K562 (cell line): Measurements from ENCODE around the gene CREB3L4. TPM values are rescaled to one million over a fixed set of nuclear protein-coding genes. Genes with fewer than 3 reads are reported as not detected.

Experiments used
- CHD1 ChIP-seq: fragments of 200-600 bp; sonication (generic); IDR thresholded peaks from one replicate; pipeline ENCODE4 v1.6.1; 2012; ENCODE audit warnings: mild to moderate bottlenecking, moderate library complexity, low read length, inconsistent platforms
- EHMT2 ChIP-seq: fragments of 450-650 bp; IDR thresholded peaks from 2 replicates; pipeline ENCODE4 v1.6.1; 2018; ENCODE audit warnings: antibody characterized with exemption
- FOXJ2 ChIP-seq: fragments of 200-800 bp; sonication (Bioruptor generic); IDR thresholded peaks from 2 replicates; pipeline ENCODE4 v1.6.1; 2016; ENCODE audit warnings: missing genetic modification characterization, missing compliant biosample characterization
- GABPB2 ChIP-seq: fragments of 250-450 bp; sonication (Bioruptor Pico); conservative IDR thresholded peaks from 2 replicates; pipeline ENCODE4 v1.5.1; 2021; ENCODE audit warnings: mild to moderate bottlenecking
- GATA2 ChIP-seq: sonication (generic); formaldehyde crosslinking; IDR thresholded peaks from 2 replicates; pipeline ENCODE4 v1.4.0; 2020; ENCODE audit warnings: mild to moderate bottlenecking, missing genetic modification reagents
- HMGN3 ChIP-seq: IDR thresholded peaks from 2 replicates; pipeline ENCODE4 v1.6.1; 2011; ENCODE audit warnings: borderline replicate concordance, low read depth, mild to moderate bottlenecking, mixed read lengths, low read length; ENCODE audit not compliant: insufficient read length; ENCODE audit errors: extremely low read depth
- KAT2B ChIP-seq: IDR thresholded peaks from one replicate; pipeline ENCODE4 v1.6.1; 2012; ENCODE audit warnings: low read depth, mild to moderate bottlenecking, control low read depth, inconsistent platforms, low read length, moderate library complexity
- PHF20 ChIP-seq: fragments of 450-650 bp; IDR thresholded peaks from 2 replicates; pipeline ENCODE4 v1.6.1; 2018; ENCODE audit not compliant: partially characterized antibody
- PHF21A ChIP-seq: fragments of 450-650 bp; IDR thresholded peaks from 2 replicates; pipeline ENCODE4 v1.6.1; 2017; ENCODE audit warnings: low read depth, borderline replicate concordance
- PML ChIP-seq: IDR thresholded peaks from 2 replicates; pipeline ENCODE4 v1.6.1; 2012; ENCODE audit warnings: low read length, inconsistent platforms
- POLR2AphosphoS5 ChIP-seq: IDR thresholded peaks from 2 replicates; pipeline ENCODE4 v1.6.1; 2011; ENCODE audit warnings: mild to moderate bottlenecking, low read depth, low read length, moderate library complexity; ENCODE audit not compliant: control insufficient read depth, insufficient read depth
- SRSF1 ChIP-seq: fragments of 200-400 bp; formaldehyde crosslinking; IDR thresholded peaks from 2 replicates; pipeline ENCODE4 v1.6.1; 2017; ENCODE audit warnings: mild to moderate bottlenecking, low read depth, low read length, moderate library complexity
- TAF7 ChIP-seq: fragments of 450-650 bp; IDR thresholded peaks from 2 replicates; pipeline ENCODE4 v1.6.1; 2016; ENCODE audit warnings: missing genetic modification characterization, missing compliant biosample characterization
- polyA plus RNA-seq, 8 experiments: library from polyadenylated mRNA; depleted of rRNA in 4 of 8; stranded (reverse) in 5 of 8; unstranded in 3 of 8; fragments of >200 nt; fragmentation: Nextera tagmentation in 2 of 8; fragmentation: Illumina TruSeq in 1 of 8; extraction: Ambion mirVana in 2 of 8; extraction: Trizol in 1 of 8; gene quantifications; 2 replicates each; pipeline versions ENCODE4 v1.2.1 to v1.2.3, GENCODE V29; 2011 to 2014; ENCODE audit warnings: inconsistent platforms in 1 of 8, missing spikeins in 1 of 8
- total RNA-seq, 7 experiments: library from RNA; depleted of rRNA in 6 of 7; stranded (reverse); fragments of >200 nt in 6 of 7; fragmentation: Illumina TruSeq in 2 of 7; extraction: Trizol in 2 of 7; gene quantifications; 2 replicates each; pipeline versions ENCODE4 v1.2.1 to v1.2.3, GENCODE V29; 2011 to 2021; ENCODE audit warnings: low replicate concordance in 1 of 7
- TF ChIP-seq, protein P1 (sequence below): fragments of 250-450 bp; sonication (Bioruptor Pico); IDR thresholded peaks from 2 replicates; pipeline ENCODE4 v1.5.0; 2021; ENCODE audit warnings: mild to moderate bottlenecking, borderline replicate concordance
- TF ChIP-seq, protein P2 (sequence below): fragments of 450-650 bp; formaldehyde crosslinking; conservative IDR thresholded peaks from 2 replicates; pipeline ENCODE4 v1.4.0; 2022; ENCODE audit warnings: mild to moderate bottlenecking, missing genetic modification characterization
- TF ChIP-seq, protein P3 (sequence below): fragments of 250-450 bp; sonication (Bioruptor Pico); IDR thresholded peaks from 2 replicates; pipeline ENCODE4 v1.9.0; 2021; ENCODE audit warnings: mild to moderate bottlenecking, inconsistent platforms
- TF ChIP-seq, protein P4 (sequence below): fragments of 250-450 bp; sonication (Bioruptor Pico); IDR thresholded peaks from 2 replicates; pipeline ENCODE4 v1.4.0; 2020; ENCODE audit warnings: mild to moderate bottlenecking, moderate library complexity

CREB3L4 gene
- total and polyA plus RNA-seq, 9 of the 15 experiments (the other 6 are each of a cell fraction or from before 2014, with no cell fraction given), result 9.9 to 18.6 (median 13.9) TPM

DNA sequence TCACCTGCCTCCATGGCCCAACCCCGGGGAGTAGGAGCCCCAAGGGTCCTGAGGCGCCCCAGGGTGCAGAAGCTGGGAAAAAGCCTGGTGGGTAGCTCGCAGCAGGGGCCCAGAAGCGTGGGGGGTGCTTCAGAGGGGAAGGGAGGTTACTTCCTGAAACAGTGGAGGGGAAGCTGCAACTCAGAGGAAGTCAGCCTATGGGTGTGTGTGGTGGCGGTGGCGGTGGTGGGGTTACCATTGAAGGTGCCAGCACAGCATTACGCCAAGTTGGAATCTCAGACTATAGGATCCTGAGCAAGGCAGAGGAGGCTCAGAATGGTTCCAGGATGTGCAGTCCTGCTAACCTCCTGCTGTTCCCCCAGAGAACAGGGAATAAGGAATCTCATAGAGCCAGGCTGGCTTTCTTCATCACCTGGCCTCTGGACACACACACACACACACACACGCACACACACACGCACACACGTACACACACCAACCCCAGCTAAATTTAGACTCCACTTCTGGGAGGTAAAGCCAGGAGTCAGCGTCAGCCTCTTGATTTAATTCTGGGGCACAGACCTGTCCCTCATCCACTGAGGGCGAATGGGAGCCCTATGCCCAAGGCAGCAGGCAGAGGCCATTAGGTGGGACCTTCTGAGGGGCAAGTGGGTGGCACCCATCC is 22.4 kb upstream of the CREB3L4 start (continued):
- TF ChIP-seq POLR2AphosphoS5, result no peak
- TF ChIP-seq PML, result no peak
- no peak for TF ChIP-seq GATA2
- TF ChIP-seq GABPB2 (CRISPR knock-in tag), result no peak
- TF ChIP-seq TAF7 (tag), result no peak
- TF ChIP-seq, protein P1, sequence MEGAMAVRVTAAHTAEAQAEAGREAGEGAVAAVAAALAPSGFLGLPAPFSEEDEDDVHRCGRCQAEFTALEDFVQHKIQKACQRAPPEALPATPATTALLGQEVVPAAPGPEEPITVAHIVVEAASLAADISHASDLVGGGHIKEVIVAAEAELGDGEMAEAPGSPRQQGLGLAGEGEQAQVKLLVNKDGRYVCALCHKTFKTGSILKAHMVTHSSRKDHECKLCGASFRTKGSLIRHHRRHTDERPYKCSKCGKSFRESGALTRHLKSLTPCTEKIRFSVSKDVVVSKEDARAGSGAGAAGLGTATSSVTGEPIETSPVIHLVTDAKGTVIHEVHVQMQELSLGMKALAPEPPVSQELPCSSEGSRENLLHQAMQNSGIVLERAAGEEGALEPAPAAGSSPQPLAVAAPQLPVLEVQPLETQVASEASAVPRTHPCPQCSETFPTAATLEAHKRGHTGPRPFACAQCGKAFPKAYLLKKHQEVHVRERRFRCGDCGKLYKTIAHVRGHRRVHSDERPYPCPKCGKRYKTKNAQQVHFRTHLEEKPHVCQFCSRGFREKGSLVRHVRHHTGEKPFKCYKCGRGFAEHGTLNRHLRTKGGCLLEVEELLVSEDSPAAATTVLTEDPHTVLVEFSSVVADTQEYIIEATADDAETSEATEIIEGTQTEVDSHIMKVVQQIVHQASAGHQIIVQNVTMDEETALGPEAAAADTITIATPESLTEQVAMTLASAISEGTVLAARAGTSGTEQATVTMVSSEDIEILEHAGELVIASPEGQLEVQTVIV (CRISPR knock-in tag), result no peak
- TF ChIP-seq, protein P2, sequence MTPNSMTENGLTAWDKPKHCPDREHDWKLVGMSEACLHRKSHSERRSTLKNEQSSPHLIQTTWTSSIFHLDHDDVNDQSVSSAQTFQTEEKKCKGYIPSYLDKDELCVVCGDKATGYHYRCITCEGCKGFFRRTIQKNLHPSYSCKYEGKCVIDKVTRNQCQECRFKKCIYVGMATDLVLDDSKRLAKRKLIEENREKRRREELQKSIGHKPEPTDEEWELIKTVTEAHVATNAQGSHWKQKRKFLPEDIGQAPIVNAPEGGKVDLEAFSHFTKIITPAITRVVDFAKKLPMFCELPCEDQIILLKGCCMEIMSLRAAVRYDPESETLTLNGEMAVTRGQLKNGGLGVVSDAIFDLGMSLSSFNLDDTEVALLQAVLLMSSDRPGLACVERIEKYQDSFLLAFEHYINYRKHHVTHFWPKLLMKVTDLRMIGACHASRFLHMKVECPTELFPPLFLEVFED (CRISPR knock-in tag), result no peak
- TF ChIP-seq, protein P3, sequence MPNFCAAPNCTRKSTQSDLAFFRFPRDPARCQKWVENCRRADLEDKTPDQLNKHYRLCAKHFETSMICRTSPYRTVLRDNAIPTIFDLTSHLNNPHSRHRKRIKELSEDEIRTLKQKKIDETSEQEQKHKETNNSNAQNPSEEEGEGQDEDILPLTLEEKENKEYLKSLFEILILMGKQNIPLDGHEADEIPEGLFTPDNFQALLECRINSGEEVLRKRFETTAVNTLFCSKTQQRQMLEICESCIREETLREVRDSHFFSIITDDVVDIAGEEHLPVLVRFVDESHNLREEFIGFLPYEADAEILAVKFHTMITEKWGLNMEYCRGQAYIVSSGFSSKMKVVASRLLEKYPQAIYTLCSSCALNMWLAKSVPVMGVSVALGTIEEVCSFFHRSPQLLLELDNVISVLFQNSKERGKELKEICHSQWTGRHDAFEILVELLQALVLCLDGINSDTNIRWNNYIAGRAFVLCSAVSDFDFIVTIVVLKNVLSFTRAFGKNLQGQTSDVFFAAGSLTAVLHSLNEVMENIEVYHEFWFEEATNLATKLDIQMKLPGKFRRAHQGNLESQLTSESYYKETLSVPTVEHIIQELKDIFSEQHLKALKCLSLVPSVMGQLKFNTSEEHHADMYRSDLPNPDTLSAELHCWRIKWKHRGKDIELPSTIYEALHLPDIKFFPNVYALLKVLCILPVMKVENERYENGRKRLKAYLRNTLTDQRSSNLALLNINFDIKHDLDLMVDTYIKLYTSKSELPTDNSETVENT (CRISPR knock-in tag), result no peak
- no peak for TF ChIP-seq HMGN3
- no peak for TF ChIP-seq PHF21A
- no peak for TF ChIP-seq KAT2B
- no peak for TF ChIP-seq FOXJ2 (tag)
- TF ChIP-seq, protein P4, sequence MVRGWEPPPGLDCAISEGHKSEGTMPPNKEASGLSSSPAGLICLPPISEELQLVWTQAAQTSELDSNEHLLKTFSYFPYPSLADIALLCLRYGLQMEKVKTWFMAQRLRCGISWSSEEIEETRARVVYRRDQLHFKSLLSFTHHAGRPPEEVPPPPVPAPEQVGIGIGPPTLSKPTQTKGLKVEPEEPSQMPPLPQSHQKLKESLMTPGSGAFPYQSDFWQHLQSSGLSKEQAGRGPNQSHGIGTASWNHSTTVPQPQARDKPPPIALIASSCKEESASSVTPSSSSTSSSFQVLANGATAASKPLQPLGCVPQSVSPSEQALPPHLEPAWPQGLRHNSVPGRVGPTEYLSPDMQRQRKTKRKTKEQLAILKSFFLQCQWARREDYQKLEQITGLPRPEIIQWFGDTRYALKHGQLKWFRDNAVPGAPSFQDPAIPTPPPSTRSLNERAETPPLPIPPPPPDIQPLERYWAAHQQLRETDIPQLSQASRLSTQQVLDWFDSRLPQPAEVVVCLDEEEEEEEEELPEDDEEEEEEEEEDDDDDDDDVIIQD (CRISPR knock-in tag), result no peak
- peak; percentile 50 for TF ChIP-seq CHD1
- TF ChIP-seq EHMT2, result no peak
- no peak for TF ChIP-seq SRSF1
- no peak for TF ChIP-seq PHF20
